H1 (cell line): ENCODE measurements around the gene ENSA. TPM values are rescaled to one million over a fixed set of nuclear protein-coding genes. Genes with fewer than 3 reads are reported as not detected.

Experiments
- CBX5 ChIP-seq: fragments of 300-800, 300-1000 bp; sonication (generic); IDR thresholded peaks from 2 replicates; pipeline ENCODE4 v1.7.1; 2016; ENCODE audit warnings: antibody characterized with exemption, low read length, low read depth
- CHD1 ChIP-seq: IDR thresholded peaks from 2 replicates; pipeline ENCODE4 v1.6.1; 2012; ENCODE audit warnings: low read depth, low read length, improper control_type of control experiment
- CHD2 ChIP-seq: IDR thresholded peaks from 2 replicates; pipeline ENCODE4 v1.6.1; 2012; ENCODE audit warnings: low read length, improper control_type of control experiment
- GABPA ChIP-seq: IDR thresholded peaks from 2 replicates; pipeline ENCODE4 v1.6.1; 2011; ENCODE audit warnings: mild to moderate bottlenecking, low read length, moderate library complexity, borderline replicate concordance; ENCODE audit not compliant: insufficient read depth
- HDAC2 ChIP-seq, 2 experiments: fragments of 300-600 bp in 1 of 2; sonication (generic) in 1 of 2; IDR thresholded peaks; 2 replicates each; pipeline ENCODE4 v1.6.1; 2011 to 2012; ENCODE audit warnings: low read depth in 2 of 2, low read length in 2 of 2, mild to moderate bottlenecking in 2 of 2, moderate library complexity in 2 of 2, borderline replicate concordance in 1 of 2, inconsistent platforms in 1 of 2
- POLR2AphosphoS5 ChIP-seq: IDR thresholded peaks from 2 replicates; pipeline ENCODE4 v1.6.1; 2011; ENCODE audit warnings: low read depth, low read length
- POU5F1 ChIP-seq: IDR thresholded peaks from 2 replicates; pipeline ENCODE4 v1.6.1; 2011; ENCODE audit warnings: low read depth, mild to moderate bottlenecking, low read length, moderate library complexity
- RFX5 ChIP-seq: IDR thresholded peaks from 2 replicates; pipeline ENCODE4 v1.6.1; 2011; ENCODE audit warnings: low read depth, low read length, improper control_type of control experiment, borderline replicate concordance
- RNF2 ChIP-seq: fragments of 200-900, 300-1000 bp; sonication (generic); IDR thresholded peaks from 2 replicates; pipeline ENCODE4 v1.7.1; 2016; ENCODE audit warnings: borderline replicate concordance, low read depth, mild to moderate bottlenecking, antibody characterized with exemption, low read length; ENCODE audit not compliant: poor library complexity, severe bottlenecking; ENCODE audit errors: missing control alignments
- SIN3A ChIP-seq, 2 experiments: IDR thresholded peaks in 1 of 2; conservative IDR thresholded peaks in 1 of 2; 2 replicates each; pipeline ENCODE4 v1.6.1; 2011 to 2012; ENCODE audit warnings: low read length in 2 of 2, improper control_type of control experiment in 1 of 2, low read depth in 1 of 2, mild to moderate bottlenecking in 1 of 2
- SP1 ChIP-seq: IDR thresholded peaks from 2 replicates; pipeline ENCODE4 v1.6.1; 2011; ENCODE audit warnings: low read depth, low read length
- SP2 ChIP-seq: IDR thresholded peaks from 2 replicates; pipeline ENCODE4 v1.6.1; 2012; ENCODE audit warnings: mild to moderate bottlenecking, low read length, inconsistent platforms
- SP4 ChIP-seq: IDR thresholded peaks from 2 replicates; pipeline ENCODE4 v1.6.1; 2012; ENCODE audit warnings: low read length, inconsistent platforms
- SUZ12 ChIP-seq: fragments of 200-600 bp; sonication (generic); IDR thresholded peaks from 2 replicates; pipeline ENCODE4 v1.6.1; 2012; ENCODE audit warnings: mild to moderate bottlenecking, inconsistent platforms, low read length, moderate library complexity, mixed read lengths
- ZNF274 ChIP-seq: IDR thresholded peaks from 2 replicates; pipeline ENCODE4 v1.7.0; 2012; ENCODE audit warnings: low read length, borderline replicate concordance; ENCODE audit errors: extremely low read depth
- polyA plus RNA-seq, 7 experiments: library from polyadenylated mRNA; depleted of rRNA in 3 of 7; stranded (reverse) in 5 of 7; unstranded in 2 of 7; fragments of >200 nt in 5 of 7; fragments of 200-250 nt in 2 of 7; gene quantifications; 1 replicate in 5 of 7; 2 replicates in 1 of 7; 4 replicates in 1 of 7; pipeline versions ENCODE4 v1.2.1 to v1.2.3, GENCODE V29; 2011 to 2013; ENCODE audit warnings: missing spikeins in 2 of 7, mixed read lengths in 2 of 7
- total RNA-seq: library from RNA; stranded (reverse); fragmentation: NEBNext Ultra II Directional; extraction: Animal tissue kit (Norgen Biotek cat#: 25700); gene quantifications from 2 replicates; pipeline ENCODE4 v1.2.1, GENCODE V29; 2021
- TF ChIP-seq, protein P1 (sequence below): IDR thresholded peaks from 2 replicates; pipeline ENCODE4 v1.6.1; 2012; ENCODE audit warnings: low read length, inconsistent platforms
- TF ChIP-seq, protein P2 (sequence below): IDR thresholded peaks from 2 replicates; pipeline ENCODE4 v1.6.1; 2011; ENCODE audit warnings: low read length, improper control_type of control experiment
- TF ChIP-seq, protein P3 (sequence below): IDR thresholded peaks from 2 replicates; pipeline ENCODE4 v1.6.1; 2012; ENCODE audit warnings: inconsistent platforms
- TF ChIP-seq, protein P4 (sequence below): IDR thresholded peaks from 2 replicates; pipeline ENCODE4 v1.6.1; 2011; ENCODE audit warnings: low read depth, mild to moderate bottlenecking, low read length; ENCODE audit not compliant: insufficient read depth

ENSA gene
- total and polyA plus RNA-seq, 2 of the 8 experiments (the other 6 are each of a cell fraction or from before 2014, with no cell fraction given) = 48.2 to 229 TPM

DNA sequence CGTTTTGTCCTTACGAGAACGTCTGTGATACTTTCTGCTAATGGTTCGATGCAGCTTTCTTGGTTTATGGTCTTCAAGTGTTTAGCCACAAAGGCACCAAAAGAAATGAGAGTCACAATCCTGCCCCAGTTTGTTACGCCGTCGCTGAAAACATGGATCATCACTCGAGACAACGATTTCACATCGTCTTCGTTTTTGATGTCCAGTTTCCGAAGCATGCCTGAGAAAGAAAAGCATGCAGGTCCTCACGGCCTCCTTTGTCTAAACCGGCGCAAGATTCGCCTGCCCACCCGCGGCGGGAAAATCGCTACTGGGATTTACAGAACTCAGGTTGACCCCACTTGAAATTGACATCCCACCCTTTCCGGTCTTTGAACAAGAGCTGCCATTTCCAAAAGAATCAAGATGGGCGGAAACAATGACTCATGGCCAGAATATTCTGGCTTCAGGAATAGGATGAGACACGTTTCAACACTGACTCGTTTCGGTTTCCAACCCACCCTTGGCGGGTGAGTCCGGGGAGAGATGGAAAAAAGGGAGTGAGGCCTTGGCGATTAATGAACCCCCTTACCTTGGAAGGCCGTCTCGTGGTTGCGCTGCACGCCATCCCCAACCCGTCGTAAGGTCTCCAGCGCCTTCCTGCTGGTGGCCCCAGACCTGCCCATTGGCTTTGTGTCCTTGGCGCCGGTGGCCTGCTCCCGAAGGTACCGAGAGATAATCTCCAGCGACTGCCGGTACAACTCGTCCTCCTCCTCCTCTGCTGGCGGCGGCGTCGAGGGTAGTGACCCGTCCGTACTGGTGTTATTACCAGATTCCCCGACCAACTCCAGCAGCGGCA, 50.9 kb downstream of the ENSA start (continued):
- TF ChIP-seq RFX5 (no peak), RNF2 (no peak), CBX5 (no peak), SP1 (no peak), CHD1 (no peak; the same call in 1 of the 2 replicates), GABPA (no peak), SUZ12 (no peak), ZNF274 (no peak), HDAC2 (IDR thresholded peaks at IDR 0.05; ENCODE audit: borderline replicate concordance in 1 of 2, low read depth in 2 of 2, low read length in 2 of 2) (no peak), SP4 (no peak), POU5F1 (no peak), CHD2 (no peak), SP2 (no peak), SIN3A (conservative IDR thresholded peaks at IDR 0.05 in 1 of 2, IDR thresholded peaks at IDR 0.05 in 1 of 2; ENCODE audit: low read depth in 1 of 2, low read length in 2 of 2) (peak in 1 of 2 experiments; percentile 58; a peak in 1 of 4 replicates), POLR2AphosphoS5 (no peak; the same call in none of the 2 replicates)
- TF ChIP-seq, protein P1, sequence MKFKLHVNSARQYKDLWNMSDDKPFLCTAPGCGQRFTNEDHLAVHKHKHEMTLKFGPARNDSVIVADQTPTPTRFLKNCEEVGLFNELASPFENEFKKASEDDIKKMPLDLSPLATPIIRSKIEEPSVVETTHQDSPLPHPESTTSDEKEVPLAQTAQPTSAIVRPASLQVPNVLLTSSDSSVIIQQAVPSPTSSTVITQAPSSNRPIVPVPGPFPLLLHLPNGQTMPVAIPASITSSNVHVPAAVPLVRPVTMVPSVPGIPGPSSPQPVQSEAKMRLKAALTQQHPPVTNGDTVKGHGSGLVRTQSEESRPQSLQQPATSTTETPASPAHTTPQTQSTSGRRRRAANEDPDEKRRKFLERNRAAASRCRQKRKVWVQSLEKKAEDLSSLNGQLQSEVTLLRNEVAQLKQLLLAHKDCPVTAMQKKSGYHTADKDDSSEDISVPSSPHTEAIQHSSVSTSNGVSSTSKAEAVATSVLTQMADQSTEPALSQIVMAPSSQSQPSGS = no peak
- TF ChIP-seq, protein P2, sequence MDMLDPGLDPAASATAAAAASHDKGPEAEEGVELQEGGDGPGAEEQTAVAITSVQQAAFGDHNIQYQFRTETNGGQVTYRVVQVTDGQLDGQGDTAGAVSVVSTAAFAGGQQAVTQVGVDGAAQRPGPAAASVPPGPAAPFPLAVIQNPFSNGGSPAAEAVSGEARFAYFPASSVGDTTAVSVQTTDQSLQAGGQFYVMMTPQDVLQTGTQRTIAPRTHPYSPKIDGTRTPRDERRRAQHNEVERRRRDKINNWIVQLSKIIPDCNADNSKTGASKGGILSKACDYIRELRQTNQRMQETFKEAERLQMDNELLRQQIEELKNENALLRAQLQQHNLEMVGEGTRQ = no peak
- TF ChIP-seq, protein P3, sequence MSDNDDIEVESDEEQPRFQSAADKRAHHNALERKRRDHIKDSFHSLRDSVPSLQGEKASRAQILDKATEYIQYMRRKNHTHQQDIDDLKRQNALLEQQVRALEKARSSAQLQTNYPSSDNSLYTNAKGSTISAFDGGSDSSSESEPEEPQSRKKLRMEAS = no peak
- TF ChIP-seq, protein P4, sequence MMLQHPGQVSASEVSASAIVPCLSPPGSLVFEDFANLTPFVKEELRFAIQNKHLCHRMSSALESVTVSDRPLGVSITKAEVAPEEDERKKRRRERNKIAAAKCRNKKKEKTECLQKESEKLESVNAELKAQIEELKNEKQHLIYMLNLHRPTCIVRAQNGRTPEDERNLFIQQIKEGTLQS = no peak
